Measurements from ENCODE around the gene IL25.

- no peak for TF ChIP-seq CTCF (optimal IDR thresholded peaks at IDR 0.05 in 1 of 3, IDR thresholded peaks at IDR 0.05 in 1 of 3, conservative IDR thresholded peaks at IDR 0.05 in 1 of 3; ENCODE audit: extremely low read depth in 1 of 3, insufficient read depth in 2 of 3, low read length in 3 of 3)
- TF ChIP-seq EZH2 (IDR thresholded peaks at IDR 0.05; ENCODE audit: low read length): no peak
Measured at GRCh38 chr14:23356662-23357061, 15.9 kb upstream of the IL25 start.
